IPS DF 6.9 (cell line): ENCODE results near the gene FLOT1.
"Not testable (repeated sequence)": the region's sequence is repeated elsewhere in the genome, so short reads cannot be mapped to it uniquely, and the experiment has no call there.

ENCODE experiments used
- DNase-seq: peaks from one replicate; pipeline ENCODE4 v3.0.0-alpha.2; 2013; ENCODE audit warnings: low read depth, low spot score
- H3K27ac ChIP-seq: one replicate; pipeline ENCODE4 v1.5.1; 2013; ENCODE audit warnings: low read length, control low read depth
- H3K27me3 ChIP-seq: 2 replicates; pipeline ENCODE4 v1.6.1; 2013; ENCODE audit warnings: mild to moderate bottlenecking, low read length; ENCODE audit not compliant: control insufficient read depth, insufficient read depth
- H3K36me3 ChIP-seq: 2 replicates; pipeline ENCODE4 v1.6.1; 2013; ENCODE audit warnings: low read length; ENCODE audit not compliant: control insufficient read depth, insufficient read depth
- H3K4me1 ChIP-seq: 2 replicates; pipeline ENCODE4 v1.6.1; 2013; ENCODE audit warnings: low read length; ENCODE audit not compliant: control insufficient read depth, insufficient read depth
- H3K4me3 ChIP-seq: 2 replicates; pipeline ENCODE4 v1.5.1; 2013; ENCODE audit warnings: mild to moderate bottlenecking, low read length
- H3K9me3 ChIP-seq: 2 replicates; pipeline ENCODE4 v1.6.1; 2013; ENCODE audit warnings: low read length, inconsistent platforms; ENCODE audit not compliant: control insufficient read depth, insufficient read depth
- WGBS: extraction: QIAGEN DNeasy Blood & Tissue Kit; methylation state at CpG from one replicate; pipeline ENCODE4 v1.1.7; 2013; ENCODE audit warnings: mixed read lengths, missing lambda C conversion rate; ENCODE audit not compliant: insufficient read length, insufficient coverage; 5-methylcytosine and 5-hydroxymethylcytosine counted together

FLOT1 gene

GRCh38 chr6:30756405-30757003, 14.0 kb upstream of the FLOT1 start:
- H3K36me3 ChIP-seq, H3K27ac ChIP-seq: not testable (repeated sequence)
- no CpG with 5 or more reads among the region's 7 CpGs for WGBS

GRCh38 chr6:30754631-30755030, 12.1 kb upstream of the FLOT1 start:
- H3K27me3 ChIP-seq = no peaks in the 10 kb centered on the region
- no CpG with 5 or more reads among the region's 3 CpGs for WGBS
- H3K27ac ChIP-seq = no peak overlapping the region
- no peaks in the 10 kb centered on the region for H3K36me3 ChIP-seq
- H3K4me3 ChIP-seq = no peak overlapping the region
- H3K4me1 ChIP-seq = no peaks in the 10 kb centered on the region
- DNase-seq = no peak
- H3K9me3 ChIP-seq = no peaks in the 10 kb centered on the region

More at GRCh38 chr6:30756405-30757003, 14.0 kb upstream of the FLOT1 start:
- H3K27me3 ChIP-seq, DNase-seq, H3K9me3 ChIP-seq, H3K4me3 ChIP-seq, H3K4me1 ChIP-seq: not testable (repeated sequence)

- Histone ChIP-seq H3K27me3 (no peaks in the 10 kb centered on the region), H3K9me3 (no peaks in the 10 kb centered on the region), H3K36me3 (no peaks in the 10 kb centered on the region), H3K4me3 (no peak overlapping the region), H3K27ac (no peak overlapping the region), H3K4me1 (no peaks in the 10 kb centered on the region)
- no CpG with 5 or more reads among the region's 12 CpGs for WGBS
- DNase-seq = no peak
These were observed 9.9 kb upstream of the FLOT1 start for GRCh38 chr6:30752157-30752927.

- Histone ChIP-seq H3K27me3 (no peaks in the 10 kb centered on the region), H3K36me3 (no peaks in the 10 kb centered on the region), H3K4me3 (no peak overlapping the region), H3K27ac (no peak overlapping the region), H3K4me1 (no peaks in the 10 kb centered on the region; the same call in 1 of the 2 replicates), H3K9me3 (no peaks in the 10 kb centered on the region)
- DNase-seq = no peak
These were observed 7.8 kb upstream of the FLOT1 start for GRCh38 chr6:30750379-30750668.

GRCh38 chr6:30749554-30750378, 7.3 kb upstream of the FLOT1 start:
- Histone ChIP-seq H3K4me1 (no peaks in the 10 kb centered on the region; the same call in 1 of the 2 replicates), H3K36me3 (no peaks in the 10 kb centered on the region), H3K4me3 (no peak overlapping the region), H3K27me3 (no peaks in the 10 kb centered on the region), H3K9me3 (no peaks in the 10 kb centered on the region), H3K27ac (no peak overlapping the region)
- DNase-seq = no peak
- WGBS = no CpG with 5 or more reads among the region's 12 CpGs

GRCh38 chr6:30748851-30749540, 6.5 kb upstream of the FLOT1 start:
- H3K4me1 ChIP-seq = no peaks in the 10 kb centered on the region; the same call in 1 of the 2 replicates
- no peaks in the 10 kb centered on the region for H3K27me3 ChIP-seq
- H3K27ac ChIP-seq = no peak overlapping the region
- H3K36me3 ChIP-seq = no peaks in the 10 kb centered on the region
- no CpG with 5 or more reads among the region's 8 CpGs for WGBS
- no peak overlapping the region for H3K4me3 ChIP-seq
- no peaks in the 10 kb centered on the region for H3K9me3 ChIP-seq
- DNase-seq = no peak

GRCh38 chr6:30747902-30748769, 5.6 kb upstream of the FLOT1 start:
- H3K4me3 ChIP-seq = no peak overlapping the region
- H3K27ac ChIP-seq = no peak overlapping the region
- H3K27me3 ChIP-seq = no peaks in the 10 kb centered on the region
- no CpG with 5 or more reads among the region's 6 CpGs for WGBS
- no peaks in the 10 kb centered on the region; the same call in 1 of the 2 replicates for H3K4me1 ChIP-seq
- H3K36me3 ChIP-seq = no peaks in the 10 kb centered on the region
- DNase-seq = no peak
- no peaks in the 10 kb centered on the region for H3K9me3 ChIP-seq

- Histone ChIP-seq H3K27ac (no peak overlapping the region), H3K4me1 (no peaks in the 10 kb centered on the region; the same call in 1 of the 2 replicates), H3K27me3 (no peaks in the 10 kb centered on the region), H3K36me3 (no peaks in the 10 kb centered on the region), H3K9me3 (no peaks in the 10 kb centered on the region), H3K4me3 (no peak overlapping the region)
- WGBS = no CpG with 5 or more reads among the region's 1 CpG
- no peak for DNase-seq
These were observed 4.8 kb upstream of the FLOT1 start for GRCh38 chr6:30747300-30747687.

GRCh38 chr6:30744054-30744805, 1.7 kb upstream of the FLOT1 start, which contains the start of gene IER3:
IER3 (minus strand) TSS chr6:30744547; CDS start chr6:30744518, 29 bp downstream.
- peak; percentile 75 for DNase-seq
- Histone ChIP-seq H3K27ac (no peak within 1 kb of the TSS), H3K36me3 (peaks cover 10% of the 10 kb centered on the region), H3K4me3 (peak within 1 kb of the TSS; percentile 65; the same call in 1 of the 2 replicates), H3K27me3 (no peaks in the 10 kb centered on the region), H3K9me3 (no peaks in the 10 kb centered on the region), H3K4me1 (peaks cover 1% of the 10 kb centered on the region; the same call in 1 of the 2 replicates)
- no CpG with 5 or more reads among the region's 54 CpGs for WGBS
